ENCODE data around the gene TMPRSS6.

Gene TMPRSS6

DNA sequence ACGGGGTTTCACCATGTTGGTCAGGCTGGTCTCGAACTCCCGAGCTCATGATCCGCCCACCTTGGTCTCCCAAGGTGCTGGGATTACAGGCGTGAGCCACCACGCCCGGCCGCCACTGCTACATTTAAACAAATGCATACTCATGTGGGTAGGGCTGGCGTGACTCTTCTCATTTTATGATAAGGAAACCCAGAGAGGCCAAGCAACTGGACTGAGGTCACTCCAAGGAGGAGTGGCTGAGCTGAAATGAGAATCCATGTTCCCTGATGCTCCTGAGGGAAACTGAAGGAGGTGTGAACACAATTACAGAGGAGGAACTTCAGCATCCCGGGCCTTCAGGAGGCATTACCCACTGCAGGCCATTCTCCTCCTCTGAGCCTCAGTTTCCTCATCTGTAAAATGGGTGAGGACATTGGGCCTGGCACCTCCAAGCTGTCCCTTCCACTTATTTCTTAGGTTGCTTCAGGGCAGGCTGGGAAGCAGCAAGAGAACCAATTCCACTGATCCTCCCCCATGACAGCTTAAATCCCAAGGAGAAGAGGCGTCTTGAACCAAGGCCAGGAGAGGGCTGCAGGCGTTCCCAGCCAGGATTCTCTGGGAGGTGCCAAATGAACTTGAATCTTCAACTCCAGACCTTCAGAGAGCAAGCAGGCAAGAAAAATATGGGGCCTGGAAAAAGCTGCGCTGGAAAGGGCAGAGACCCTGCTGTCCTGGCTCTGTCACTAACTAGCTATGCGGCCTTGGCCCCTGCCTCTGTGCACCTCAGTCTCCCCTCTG, 93.2 kb downstream of the TMPRSS6 start:
- H3K9me3 ChIP-seq (ENCODE audit: insufficient read depth, low read length): no peaks in the 10 kb centered on the region

DNA sequence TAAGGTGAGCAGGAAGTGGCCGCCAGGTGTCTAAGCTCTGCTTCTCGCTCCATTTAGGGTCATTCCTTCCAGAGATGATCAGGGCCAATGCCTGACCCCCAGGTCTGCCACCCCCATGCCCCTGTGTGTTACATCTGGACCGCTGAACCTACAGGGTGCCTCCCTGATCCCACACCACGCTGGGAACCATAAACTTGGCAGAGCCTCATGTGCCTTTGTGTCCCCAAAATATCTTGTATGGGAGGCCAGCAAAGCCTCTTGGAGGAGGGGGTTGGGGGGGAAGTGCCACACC, 94.0 kb downstream of the TMPRSS6 start:
- TF ChIP-seq EZH2phosphoT487 (conservative IDR thresholded peaks at IDR 0.05; ENCODE audit: low read length): no peak
- TF ChIP-seq, protein P1, sequence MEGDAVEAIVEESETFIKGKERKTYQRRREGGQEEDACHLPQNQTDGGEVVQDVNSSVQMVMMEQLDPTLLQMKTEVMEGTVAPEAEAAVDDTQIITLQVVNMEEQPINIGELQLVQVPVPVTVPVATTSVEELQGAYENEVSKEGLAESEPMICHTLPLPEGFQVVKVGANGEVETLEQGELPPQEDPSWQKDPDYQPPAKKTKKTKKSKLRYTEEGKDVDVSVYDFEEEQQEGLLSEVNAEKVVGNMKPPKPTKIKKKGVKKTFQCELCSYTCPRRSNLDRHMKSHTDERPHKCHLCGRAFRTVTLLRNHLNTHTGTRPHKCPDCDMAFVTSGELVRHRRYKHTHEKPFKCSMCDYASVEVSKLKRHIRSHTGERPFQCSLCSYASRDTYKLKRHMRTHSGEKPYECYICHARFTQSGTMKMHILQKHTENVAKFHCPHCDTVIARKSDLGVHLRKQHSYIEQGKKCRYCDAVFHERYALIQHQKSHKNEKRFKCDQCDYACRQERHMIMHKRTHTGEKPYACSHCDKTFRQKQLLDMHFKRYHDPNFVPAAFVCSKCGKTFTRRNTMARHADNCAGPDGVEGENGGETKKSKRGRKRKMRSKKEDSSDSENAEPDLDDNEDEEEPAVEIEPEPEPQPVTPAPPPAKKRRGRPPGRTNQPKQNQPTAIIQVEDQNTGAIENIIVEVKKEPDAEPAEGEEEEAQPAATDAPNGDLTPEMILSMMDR (IDR thresholded peaks at IDR 0.05; ENCODE audit: insufficient read depth, low read length, poor library complexity, severe bottlenecking): no peak
- H3K27ac ChIP-seq (ENCODE audit: low read depth, low read length): no peak overlapping the region
- H4K20me1 ChIP-seq (ENCODE audit: low read depth, low read length): no peaks in the 10 kb centered on the region
- no peak overlapping the region for H3K4me2 ChIP-seq (ENCODE audit: low read depth, low read length, poor library complexity, severe bottlenecking)
- H3K27me3 ChIP-seq (ENCODE audit: low read length): no peaks in the 10 kb centered on the region
- no peaks in the 10 kb centered on the region for H3K9me3 ChIP-seq (ENCODE audit: insufficient read depth, low read length)
- no peak overlapping the region for H3K9ac ChIP-seq (ENCODE audit: low read length)
- no peaks in the 10 kb centered on the region for H3K36me3 ChIP-seq (ENCODE audit: low read length)
- H3K79me2 ChIP-seq (ENCODE audit: insufficient read depth, low read length): no peaks in the 10 kb centered on the region
- no peaks in the 10 kb centered on the region for H3F3A ChIP-seq (ENCODE audit: insufficient read depth)
- no peaks in the 10 kb centered on the region for H3K9me2 ChIP-seq (replicated peaks; ENCODE audit: insufficient read depth, low read length)
- no peak overlapping the region for H3K4me3 ChIP-seq (ENCODE audit: insufficient read depth, low read length, poor library complexity, severe bottlenecking)
- no peak overlapping the region for H2AFZ ChIP-seq (ENCODE audit: low read depth, low read length, severe bottlenecking)

More for the DNA sequence above, 93.2 kb downstream of the TMPRSS6 start:
- no peak overlapping the region for H3K4me2 ChIP-seq (ENCODE audit: low read depth, low read length, poor library complexity, severe bottlenecking)
- TF ChIP-seq, protein P1 (IDR thresholded peaks at IDR 0.05; ENCODE audit: insufficient read depth, low read length, poor library complexity, severe bottlenecking): no peak
- TF ChIP-seq EZH2phosphoT487 (conservative IDR thresholded peaks at IDR 0.05; ENCODE audit: low read length): no peak
- no peak overlapping the region for H3K9ac ChIP-seq (ENCODE audit: low read length)
- H3K9me2 ChIP-seq (replicated peaks; ENCODE audit: insufficient read depth, low read length): no peaks in the 10 kb centered on the region
- no peaks in the 10 kb centered on the region for H3K79me2 ChIP-seq (ENCODE audit: insufficient read depth, low read length)
- H2AFZ ChIP-seq (ENCODE audit: low read depth, low read length, severe bottlenecking): no peak overlapping the region
- no peaks in the 10 kb centered on the region for H3K36me3 ChIP-seq (ENCODE audit: low read length)
- no peak overlapping the region for H3K27ac ChIP-seq (ENCODE audit: low read depth, low read length)
- no peaks in the 10 kb centered on the region for H4K20me1 ChIP-seq (ENCODE audit: low read depth, low read length)
- H3K4me3 ChIP-seq (ENCODE audit: insufficient read depth, low read length, poor library complexity, severe bottlenecking): no peak overlapping the region
- no peaks in the 10 kb centered on the region for H3F3A ChIP-seq (ENCODE audit: insufficient read depth)
- no peaks in the 10 kb centered on the region for H3K27me3 ChIP-seq (ENCODE audit: low read length)

Data from SU-DHL-6 (cell line).